A673 (cell line): ENCODE measurements around the gene ACTL6B. TPM values are rescaled to one million over a fixed set of nuclear protein-coding genes. Genes with fewer than 3 reads are reported as not detected.

ENCODE experiments used
- BruUV-seq: library from RNA; stranded (reverse); fragments of 400-500 nt; replicated peaks from 2 replicates; lab custom pipeline; 2021; lab: Mats Ljungman, UMichigan
- CTCF ChIA-PET: fragments of 300-600 bp; sonication (Branson Sonifier 250); formaldehyde crosslinking; loops from one replicate; lab custom pipeline; 2022; ENCODE audit warnings: antibody characterized with exemption; lab: Charles Lee
- POLR2A ChIA-PET: fragments of 300-600 bp; sonication (Branson Sonifier 250); formaldehyde crosslinking; loops from one replicate; lab custom pipeline; 2022; ENCODE audit warnings: antibody characterized with exemption; ENCODE audit not compliant: low non-redundant PET; lab: Charles Lee
- DNase-seq: peaks from one replicate; pipeline ENCODE4 v3.0.0-alpha.2; 2015; ENCODE audit warnings: low spot score
- H3K27ac ChIP-seq: fragments of 200-600 bp; sonication (generic); 2 replicates; pipeline ENCODE4 v1.5.1; 2016; ENCODE audit warnings: mixed run types, low read depth, mild to moderate bottlenecking, mixed read lengths, antibody characterized with exemption, low read length; ENCODE audit not compliant: poor library complexity, severe bottlenecking
- H3K27me3 ChIP-seq: fragments of 200-600 bp; sonication (generic); replicated peaks from 2 replicates; pipeline ENCODE4 v1.6.1; 2017; ENCODE audit warnings: mixed run types, low read depth, mild to moderate bottlenecking, mixed read lengths, antibody characterized with exemption, low read length; ENCODE audit not compliant: insufficient read depth, poor library complexity
- H3K36me3 ChIP-seq: fragments of 200-600 bp; sonication (generic); 2 replicates; pipeline ENCODE4 v1.6.1; 2016; ENCODE audit warnings: mixed run types, mild to moderate bottlenecking, mixed read lengths, antibody characterized with exemption, low read length; ENCODE audit not compliant: insufficient read depth, poor library complexity, severe bottlenecking
- H3K4me1 ChIP-seq: fragments of 200-600 bp; sonication (generic); 2 replicates; pipeline ENCODE4 v1.6.1; 2017; ENCODE audit warnings: mixed run types, mild to moderate bottlenecking, mixed read lengths, antibody characterized with exemption, low read length; ENCODE audit not compliant: insufficient read depth, poor library complexity, severe bottlenecking
- H3K4me3 ChIP-seq: fragments of 200-600 bp; sonication (generic); 2 replicates; pipeline ENCODE4 v1.5.1; 2016; ENCODE audit warnings: low read depth, mixed run types, mild to moderate bottlenecking, mixed read lengths, low read length; ENCODE audit not compliant: poor library complexity, severe bottlenecking
- H3K9me3 ChIP-seq: fragments of 200-600 bp; sonication (generic); 2 replicates; pipeline ENCODE4 v1.6.1; 2016; ENCODE audit warnings: mixed run types, low read depth, mild to moderate bottlenecking, mixed read lengths, antibody characterized with exemption, low read length; ENCODE audit not compliant: poor library complexity, severe bottlenecking
- CTCF ChIP-seq: fragments of 300-800, 200-600 bp; sonication (generic); conservative IDR thresholded peaks from 2 replicates; pipeline ENCODE4 v1.5.1; 2017; ENCODE audit warnings: low read depth, mild to moderate bottlenecking, antibody characterized with exemption, low read length, moderate library complexity, mixed read lengths
- EZH2 ChIP-seq: fragments of 200-600 bp; sonication (generic); IDR thresholded peaks from 2 replicates; pipeline ENCODE4 v1.6.1; 2017; ENCODE audit warnings: borderline replicate concordance, low read depth, mild to moderate bottlenecking, mixed read lengths, antibody characterized with exemption, low read length; ENCODE audit not compliant: poor library complexity, severe bottlenecking
- intact Hi-C: fragments of 100-400 bp; cut with micrococcal nuclease; formaldehyde crosslinking; loops from one replicate; pipeline ENCODE4 v1.10.0; 2022; ENCODE audit not compliant: unreplicated experiment
- total RNA-seq: library from RNA; stranded (reverse); gene quantifications from 2 replicates; pipeline ENCODE4 v1.2.3, GENCODE V29; 2021

ACTL6B gene
- total RNA-seq, 1 experiment from 2014 or later = not detected

- H3K4me3 ChIP-seq = peak overlapping the region; percentile 56
- CTCF ChIA-PET = interaction anchor here (0.7 kb wide), 1 partner anchor 34 kb away, joined by 4 read pairs; no protein-coding TSS in a partner anchor
Observed at GRCh38 chr7:100613412-100614175, 42.7 kb downstream of the ACTL6B start.

GRCh38 chr7:100612730-100613390, 43.4 kb downstream of the ACTL6B start:
- intact Hi-C loops = no loop called here
- no peaks in the 10 kb centered on the region for H3K27me3 ChIP-seq
- TF ChIP-seq EZH2 (no peak), CTCF (peak; percentile 27)
- DNase-seq = no peak
- H3K36me3 ChIP-seq = peaks cover 2% of the 10 kb centered on the region
- peak overlapping the region; percentile 91 for H3K27ac ChIP-seq
- peaks cover 7% of the 10 kb centered on the region for H3K4me1 ChIP-seq
- POLR2A ChIA-PET = interaction anchor here (0.5 to 0.6 kb wide), 2 partner anchors 262 to 488 kb away, joined by 3 to 4 read pairs; partner anchors contain the start of gene SRRT
- no peaks in the 10 kb centered on the region for H3K9me3 ChIP-seq
- TSS peak; percentile 56 for BruUV-seq
- H3K4me3 ChIP-seq = peak overlapping the region; percentile 56
- CTCF ChIA-PET = interaction anchor here (0.6 to 1.0 kb wide), 5 partner anchors 21 to 110 kb away, joined by 3 to 8 read pairs (median 5); no protein-coding TSS in a partner anchor

More at GRCh38 chr7:100613412-100614175, 42.7 kb downstream of the ACTL6B start:
- POLR2A ChIA-PET = no interaction called here
- no peak for TF ChIP-seq CTCF
- TF ChIP-seq EZH2 = no peak
- H3K9me3 ChIP-seq = no peaks in the 10 kb centered on the region
- no peak overlapping the region for H3K27ac ChIP-seq
- DNase-seq = no peak
- H3K36me3 ChIP-seq = no peaks in the 10 kb centered on the region
- no TSS peak for BruUV-seq
- H3K27me3 ChIP-seq = no peaks in the 10 kb centered on the region
- intact Hi-C loops = no loop called here
- H3K4me1 ChIP-seq = peaks cover 7% of the 10 kb centered on the region

DNA sequence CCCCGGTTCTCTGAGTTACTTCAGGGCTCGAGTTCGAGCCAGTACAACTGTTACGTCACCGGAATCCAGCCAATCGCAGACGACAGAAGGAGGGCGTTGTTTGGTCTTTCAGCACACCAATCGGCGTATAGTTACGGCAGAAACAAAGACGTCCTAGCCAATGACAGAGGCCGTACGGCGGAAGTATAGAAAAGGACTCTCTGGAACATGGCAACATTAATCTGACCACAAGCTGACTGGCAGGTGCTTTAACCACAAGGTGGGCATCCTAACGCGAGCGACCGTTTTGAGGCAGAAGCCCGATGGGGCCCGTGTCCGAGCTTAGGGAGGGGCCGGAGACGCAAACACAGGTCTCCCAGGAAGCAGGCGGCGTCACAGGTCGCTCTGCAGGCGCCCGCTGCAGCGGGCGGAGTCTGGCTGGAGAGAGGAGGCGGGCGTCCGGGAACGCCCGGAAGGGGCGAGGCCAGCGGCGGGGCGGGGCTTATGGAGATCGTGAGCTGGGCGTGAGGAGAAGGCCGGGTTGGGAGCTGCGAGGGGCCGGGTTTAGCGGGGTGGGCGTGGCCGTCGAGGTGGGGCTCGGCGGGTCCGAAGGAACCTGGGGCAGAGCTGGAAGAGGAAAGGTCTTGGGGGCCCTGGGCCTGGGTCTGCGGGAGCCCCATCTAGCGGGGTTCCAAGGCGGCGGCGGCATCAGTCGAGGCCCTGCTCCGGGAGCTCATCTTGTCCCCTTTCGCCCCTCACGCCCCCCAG, 44.1 kb downstream of the ACTL6B start, which contains the start of gene MOSPD3:
Gene MOSPD3 (plus strand): TSS at position 558 of the 747 bp plus-strand sequence. CDS start 252 bp downstream, outside the sequence.
- POLR2A ChIA-PET = interaction anchor here (0.5 to 0.6 kb wide), 2 partner anchors 263 to 489 kb away, joined by 3 to 4 read pairs; partner anchors contain the start of gene SRRT
- Histone ChIP-seq H3K9me3 (no peaks in the 10 kb centered on the region), H3K4me1 (peaks cover 7% of the 10 kb centered on the region), H3K36me3 (peaks cover 3% of the 10 kb centered on the region), H3K4me3 (peak within 1 kb of the TSS; percentile 56), H3K27me3 (no peaks in the 10 kb centered on the region), H3K27ac (peak within 1 kb of the TSS; percentile 91)
- intact Hi-C loops = no loop called here
- TF ChIP-seq CTCF = no peak
- TF ChIP-seq EZH2 = no peak
- DNase-seq = peak; percentile 100
- CTCF ChIA-PET = interaction anchor here (0.5 to 1.0 kb wide), 4 partner anchors 22 to 93 kb away, joined by 3 to 8 read pairs (median 4); no protein-coding TSS in a partner anchor
- BruUV-seq = no TSS peak
